CD4-positive, CD25-positive, alpha-beta regulatory T cell (primary cell): ENCODE data around the gene PHF2. TPM values are rescaled to one million over a fixed set of nuclear protein-coding genes. Genes with fewer than 3 reads are reported as not detected.
A peak's percentile ranks its signal among the peaks of the same experiment; 100 is the strongest.

Experiments used
- ATAC-seq, 2 donors: fragments of 150-1000 bp; cut with Tn5 transposase; one replicate each; pipeline ENCODE4 v1.10.0; 2021; ENCODE audit warnings: low read depth in 2 of 2, moderate number of reproducible peaks in 2 of 2, moderate library complexity in 1 of 2
- DNase-seq, 3 donors: peaks; one replicate each; pipeline versions ENCODE4 v3.0.0 to v3.0.0-alpha.2; 2012 to 2022; ENCODE audit warnings: mixed read lengths in 1 of 3
- H3K27ac ChIP-seq: one replicate; pipeline ENCODE4 v1.7.0; 2013; ENCODE audit warnings: mild to moderate bottlenecking, low read length; ENCODE audit not compliant: insufficient read depth, poor library complexity, severe bottlenecking
- H3K27me3 ChIP-seq: one replicate; pipeline ENCODE4 v1.7.0; 2013; ENCODE audit warnings: low read length; ENCODE audit not compliant: control insufficient read depth, insufficient read depth
- H3K36me3 ChIP-seq: one replicate; pipeline ENCODE4 v1.7.0; 2013; ENCODE audit warnings: mild to moderate bottlenecking, low read length, moderate library complexity; ENCODE audit not compliant: control insufficient read depth, insufficient read depth
- H3K4me1 ChIP-seq: 2 replicates; pipeline ENCODE4 v1.7.0; 2013; ENCODE audit warnings: mild to moderate bottlenecking, low read length; ENCODE audit not compliant: insufficient read depth, control insufficient read depth, poor library complexity, severe bottlenecking
- H3K4me3 ChIP-seq: one replicate; pipeline ENCODE4 v1.7.0; 2013; ENCODE audit warnings: low read depth, mild to moderate bottlenecking, low read length, moderate library complexity
- H3K9me3 ChIP-seq, 2 experiments: 1 replicate in 1 of 2; 2 replicates in 1 of 2; pipeline ENCODE4 v1.7.0; 2013; ENCODE audit warnings: low read length in 2 of 2, mild to moderate bottlenecking in 1 of 2, moderate library complexity in 1 of 2; ENCODE audit not compliant: control insufficient read depth in 2 of 2
- H3K27ac Mint-ChIP-seq, 3 donors: one replicate each; pipeline ENCODE4 v1.8.0; 2020 to 2022; ENCODE audit warnings: mild to moderate bottlenecking in 3 of 3, mixed read lengths in 3 of 3, moderate library complexity in 2 of 3
- H3K27me3 Mint-ChIP-seq: one replicate; pipeline ENCODE4 v1.8.0; 2022; ENCODE audit warnings: mild to moderate bottlenecking, mixed read lengths
- H3K36me3 Mint-ChIP-seq: one replicate; pipeline ENCODE4 v1.8.0; 2020; ENCODE audit warnings: mixed read lengths
- H3K4me1 Mint-ChIP-seq, 4 donors: one replicate each; pipeline ENCODE4 v1.8.0; 2020 to 2022; ENCODE audit warnings: mixed read lengths in 4 of 4, mild to moderate bottlenecking in 1 of 4
- H3K4me3 Mint-ChIP-seq, 4 donors: one replicate each; pipeline ENCODE4 v1.8.0; 2020 to 2022; ENCODE audit warnings: mild to moderate bottlenecking in 4 of 4, mixed read lengths in 4 of 4, moderate library complexity in 3 of 4
- H3K9me3 Mint-ChIP-seq, 7 donors: one replicate each; pipeline ENCODE4 v1.8.0; 2020 to 2022; ENCODE audit warnings: mixed read lengths in 7 of 7, mild to moderate bottlenecking in 3 of 7, moderate library complexity in 2 of 7
- polyA plus RNA-seq, 4 donors: library from polyadenylated mRNA; unstranded; fragments of 300-500 nt; fragmentation: Illumina TruSeq; gene quantifications; one replicate each; pipeline ENCODE4 v1.2.3, GENCODE V29; 2021
- total RNA-seq: library from RNA; stranded (reverse); gene quantifications from one replicate; pipeline ENCODE4 v1.2.3, GENCODE V29; 2022

The PHF2 gene
- total and polyA plus RNA-seq, 5 donors from 2014 or later: 0.37 to 29.4 (median 1.0) TPM

- peaks cover 31% of the 10 kb centered on the region for H3K36me3 ChIP-seq
Observed at GRCh38 chr9:93677641-93678136, 101.3 kb downstream of the PHF2 start.

GRCh38 chr9:93678199-93679019, 102.0 kb downstream of the PHF2 start:
- Histone ChIP-seq H3K27ac (no peak overlapping the region), H3K4me3 (no peak overlapping the region), H3K9me3 (no peaks in the 10 kb centered on the region), H3K27me3 (no peaks in the 10 kb centered on the region), H3K4me1 (no peaks in the 10 kb centered on the region), H3K36me3 (peaks cover 28% of the 10 kb centered on the region)
- Mint-ChIP-seq H3K27ac (no peak overlapping the region), H3K4me1 (peaks cover 0 to 7% (median under 1%) of the 10 kb centered on the region in 4 donors), H3K4me3 (no peak overlapping the region), H3K9me3 (no peaks in the 10 kb centered on the region), H3K27me3 (peaks cover 4% of the 10 kb centered on the region), H3K36me3 (peaks cover 9% of the 10 kb centered on the region)
- ATAC-seq: peak in 1 of 2 donors; percentile 13
- no peak for DNase-seq

More at GRCh38 chr9:93677641-93678136, 101.3 kb downstream of the PHF2 start:
- H3K9me3 Mint-ChIP-seq: no peaks in the 10 kb centered on the region
- ATAC-seq (no peak), DNase-seq (no peak)
- Histone ChIP-seq H3K4me3 (no peak overlapping the region), H3K27me3 (no peaks in the 10 kb centered on the region), H3K27ac (no peak overlapping the region), H3K9me3 (no peaks in the 10 kb centered on the region), H3K4me1 (no peaks in the 10 kb centered on the region)
- peaks cover 12% of the 10 kb centered on the region for H3K36me3 Mint-ChIP-seq
- H3K27ac Mint-ChIP-seq: no peak overlapping the region
- no peak overlapping the region for H3K4me3 Mint-ChIP-seq
- H3K4me1 Mint-ChIP-seq: peaks cover 0 to 7% (median 2%) of the 10 kb centered on the region in 4 donors
- H3K27me3 Mint-ChIP-seq: no peaks in the 10 kb centered on the region

GRCh38 chr9:93679536-93680442, 103.4 kb downstream of the PHF2 start:
- ATAC-seq: no peak
- Mint-ChIP-seq H3K36me3 (peaks cover 5% of the 10 kb centered on the region), H3K27me3 (peaks cover 4% of the 10 kb centered on the region), H3K27ac (no peak overlapping the region), H3K4me3 (no peak overlapping the region), H3K4me1 (peaks cover 0 to 7% (median under 1%) of the 10 kb centered on the region in 4 donors), H3K9me3 (no peaks in the 10 kb centered on the region)
- Histone ChIP-seq H3K27me3 (no peaks in the 10 kb centered on the region), H3K36me3 (peaks cover 20% of the 10 kb centered on the region), H3K4me3 (no peak overlapping the region), H3K27ac (no peak overlapping the region), H3K9me3 (no peaks in the 10 kb centered on the region), H3K4me1 (no peaks in the 10 kb centered on the region)
- no peak for DNase-seq

GRCh38 chr9:93680443-93681268, 104.3 kb downstream of the PHF2 start:
- Mint-ChIP-seq H3K27ac (no peak overlapping the region), H3K4me3 (no peak overlapping the region), H3K9me3 (no peaks in the 10 kb centered on the region), H3K4me1 (peaks cover 0 to 7% (median under 1%) of the 10 kb centered on the region in 4 donors), H3K27me3 (peaks cover 4% of the 10 kb centered on the region), H3K36me3 (peaks cover 5% of the 10 kb centered on the region)
- no peak overlapping the region for H3K27ac ChIP-seq
- H3K9me3 ChIP-seq: no peaks in the 10 kb centered on the region
- no peaks in the 10 kb centered on the region for H3K27me3 ChIP-seq
- H3K4me3 ChIP-seq: no peak overlapping the region
- H3K36me3 ChIP-seq: peaks cover 17% of the 10 kb centered on the region
- ATAC-seq: no peak
- no peak for DNase-seq
- no peaks in the 10 kb centered on the region for H3K4me1 ChIP-seq

DNA sequence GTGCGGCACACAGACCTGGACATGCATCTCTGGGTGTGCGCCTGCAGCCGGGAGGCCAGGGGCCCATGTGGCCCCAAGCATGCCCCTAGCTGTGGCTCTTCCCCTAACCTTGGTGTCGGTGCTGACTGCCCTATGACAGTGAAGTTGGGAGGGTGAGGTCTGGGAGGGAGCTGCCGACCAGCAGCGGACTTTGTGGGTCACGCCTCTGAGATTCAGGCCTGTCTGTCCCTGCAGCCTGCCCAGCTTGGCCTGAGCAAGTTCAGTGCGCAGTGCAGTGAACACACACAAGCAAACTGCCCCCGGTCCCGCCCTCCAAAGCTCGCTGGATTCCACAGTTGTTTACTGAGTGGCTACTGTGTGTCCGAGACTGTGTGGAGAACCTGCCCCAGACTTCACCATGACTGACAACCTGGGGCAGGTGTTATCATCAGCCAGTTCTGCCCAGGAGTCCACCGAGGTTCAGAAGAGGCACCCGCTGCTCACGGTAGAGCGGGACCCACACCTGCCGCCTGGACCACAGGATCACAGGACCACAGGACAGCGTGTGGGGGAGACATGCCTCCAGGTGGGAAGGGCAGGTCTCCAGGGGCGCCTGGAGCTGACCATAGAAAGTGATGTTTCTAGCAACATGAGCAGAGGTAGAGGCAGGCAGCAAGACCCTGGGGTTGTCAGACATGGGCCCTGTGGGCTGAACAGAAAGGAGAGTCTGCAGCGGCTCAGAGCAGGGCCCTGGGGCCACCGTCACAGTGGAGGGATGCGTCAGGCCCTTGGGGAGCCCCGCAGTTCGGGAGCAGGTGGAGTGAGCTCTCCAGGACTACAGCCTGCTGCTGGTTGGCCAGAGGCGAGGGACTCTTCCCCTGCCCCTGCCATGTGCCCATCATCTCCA, 105.1 kb downstream of the PHF2 start:
- no peaks in the 10 kb centered on the region for H3K9me3 ChIP-seq
- no peaks in the 10 kb centered on the region for H3K9me3 Mint-ChIP-seq
- peaks cover 0 to 7% (median under 1%) of the 10 kb centered on the region in 4 donors for H3K4me1 Mint-ChIP-seq
- H3K36me3 Mint-ChIP-seq: no peaks in the 10 kb centered on the region
- H3K27ac Mint-ChIP-seq: peak overlapping the region in 1 of 3 donors; percentile 31
- DNase-seq (no peak), ATAC-seq (no peak)
- H3K4me3 Mint-ChIP-seq: no peak overlapping the region
- H3K27me3 ChIP-seq: no peaks in the 10 kb centered on the region
- no peak overlapping the region for H3K27ac ChIP-seq
- H3K4me1 ChIP-seq: no peaks in the 10 kb centered on the region
- H3K36me3 ChIP-seq: peaks cover 8% of the 10 kb centered on the region
- H3K27me3 Mint-ChIP-seq: peaks cover 4% of the 10 kb centered on the region
- H3K4me3 ChIP-seq: no peak overlapping the region

- no peaks in the 10 kb centered on the region for H3K27me3 ChIP-seq
- H3K36me3 ChIP-seq: peaks cover 8% of the 10 kb centered on the region
- H3K4me1 ChIP-seq: no peaks in the 10 kb centered on the region
- Mint-ChIP-seq H3K36me3 (no peaks in the 10 kb centered on the region), H3K9me3 (peaks cover 0 to 2% (median 0%) of the 10 kb centered on the region in 7 donors), H3K27me3 (peaks cover 4% of the 10 kb centered on the region), H3K4me3 (no peak overlapping the region), H3K27ac (no peak overlapping the region), H3K4me1 (peaks cover 0 to 7% (median under 1%) of the 10 kb centered on the region in 4 donors)
- peaks cover 0 to 2% of the 10 kb centered on the region in 2 experiments for H3K9me3 ChIP-seq
- peak; percentile 22 to 66 (median 41) for DNase-seq
- H3K4me3 ChIP-seq: no peak overlapping the region
- peak; percentile 13 to 33 for ATAC-seq
- H3K27ac ChIP-seq: no peak overlapping the region
Observed at GRCh38 chr9:93682155-93682968, 106.0 kb downstream of the PHF2 start.
